SK-N-SH (cell line): ENCODE measurements around the gene PYGO1.
"Not testable (repeated sequence)": the region's sequence is repeated elsewhere in the genome, so short reads cannot be mapped to it uniquely, and the experiment has no call there.

Source experiments
- CTCF ChIP-seq: fragments of 200-600 bp; sonication (generic); IDR thresholded peaks from 2 replicates; pipeline ENCODE4 v1.6.1; 2017; ENCODE audit warnings: antibody characterized with exemption, mild to moderate bottlenecking, moderate library complexity
- EP300 ChIP-seq, 2 experiments: IDR thresholded peaks; 2 replicates each; pipeline versions ENCODE4 v1.4.0 to v1.6.1; 2012; ENCODE audit warnings: borderline replicate concordance in 1 of 2, low read depth in 1 of 2, low read length in 1 of 2
- FOXJ3 ChIP-seq: sonication (generic); formaldehyde crosslinking; IDR thresholded peaks from 2 replicates; pipeline ENCODE4 v1.5.1; 2020; ENCODE audit warnings: mild to moderate bottlenecking, missing genetic modification reagents
- FOXM1 ChIP-seq: IDR thresholded peaks from 2 replicates; pipeline ENCODE4 v1.4.0; 2012; ENCODE audit warnings: low read depth, mild to moderate bottlenecking
- PBX3 ChIP-seq: IDR thresholded peaks from 2 replicates; pipeline ENCODE4; 2012
- POLR2AphosphoS5 ChIP-seq: IDR thresholded peaks from 2 replicates; pipeline ENCODE4 v1.6.1; 2012; ENCODE audit warnings: low read depth, low read length
- RAD21 ChIP-seq: IDR thresholded peaks from 2 replicates; pipeline ENCODE4 v1.6.1; 2012; ENCODE audit warnings: mild to moderate bottlenecking, low read length
- RFX5 ChIP-seq: IDR thresholded peaks from 2 replicates; pipeline ENCODE4 v1.6.1; 2012; ENCODE audit warnings: mild to moderate bottlenecking, improper control_type of control experiment, low read length
- USF1 ChIP-seq: IDR thresholded peaks from 2 replicates; pipeline ENCODE4 v1.4.0; 2012; ENCODE audit warnings: low read depth, borderline replicate concordance
- USF2 ChIP-seq: fragments of 150-350 bp; IDR thresholded peaks from 2 replicates; pipeline ENCODE4 v1.6.1; 2017; ENCODE audit warnings: antibody characterized with exemption, low read length, low read depth, borderline replicate concordance

GRCh38 chr15:55513621-55514413, 74.3 kb downstream of the PYGO1 start:
- not testable (repeated sequence) for TF ChIP-seq CTCF; FOXJ3 (CRISPR knock-in tag); USF2; USF1; PBX3; FOXM1; EP300 (IDR thresholded peaks at IDR 0.05; ENCODE audit: borderline replicate concordance in 1 of 2, low read depth in 1 of 2, low read length in 1 of 2); RFX5; POLR2AphosphoS5
- peak; percentile 56 for TF ChIP-seq RAD21
